Embryonic facial prominence (tissue), 1 donor: ENCODE measurements around the gene MMP26.
"Not testable (repeated sequence)": the region's sequence is repeated elsewhere in the genome, so short reads cannot be mapped to it uniquely, and the experiment has no call there.

Experiments
- DNase-seq: peaks from one replicate; pipeline ENCODE4 v3.0.0-alpha.2; 2016; ENCODE audit errors: extremely low spot score

The MMP26 gene

DNA sequence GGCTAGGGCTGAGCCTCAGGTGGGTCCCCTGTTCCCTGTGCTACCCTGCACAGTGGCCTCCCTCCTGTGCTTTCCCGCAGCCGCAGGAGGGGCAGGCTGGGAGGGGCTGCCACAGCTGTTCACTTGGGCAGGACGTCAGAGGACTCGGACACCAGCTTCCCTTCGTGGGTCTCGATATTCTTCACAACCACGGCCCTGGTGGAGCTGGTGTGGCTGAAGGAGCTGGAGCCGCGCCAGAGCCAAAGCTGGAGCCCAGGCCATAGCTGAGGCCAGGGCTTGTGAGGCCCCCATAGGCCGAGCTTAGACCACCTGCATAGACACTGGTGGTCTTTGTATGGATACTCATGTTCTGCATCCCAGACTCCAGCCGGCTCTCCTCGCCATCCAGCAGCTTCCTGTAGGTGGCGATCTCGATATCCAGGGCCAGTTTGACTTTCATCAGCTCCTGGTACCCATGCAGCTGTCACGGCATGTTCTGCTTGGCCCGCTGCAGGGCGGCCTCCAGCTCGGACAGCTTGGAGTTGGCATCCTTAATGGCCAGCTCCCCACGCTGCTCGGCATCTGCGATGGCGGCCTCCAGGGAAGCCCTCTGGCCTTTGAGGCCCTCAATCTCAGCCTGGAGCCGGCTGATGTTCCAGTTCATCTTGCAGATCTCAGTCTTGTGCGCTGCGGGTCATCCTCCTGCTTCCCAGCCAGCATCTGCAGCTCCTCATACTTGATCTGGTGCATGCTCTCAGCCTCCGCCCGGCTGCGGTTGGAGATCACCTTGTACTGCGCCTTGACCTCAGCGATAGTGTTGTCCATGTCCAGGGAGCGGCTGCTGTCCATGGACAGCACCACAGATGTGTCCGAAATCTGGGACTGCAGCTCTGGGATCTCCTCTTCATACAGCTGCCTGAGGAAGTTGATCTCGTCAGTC is 18.3 kb downstream of the MMP26 start:
- not testable (repeated sequence) for DNase-seq

DNA sequence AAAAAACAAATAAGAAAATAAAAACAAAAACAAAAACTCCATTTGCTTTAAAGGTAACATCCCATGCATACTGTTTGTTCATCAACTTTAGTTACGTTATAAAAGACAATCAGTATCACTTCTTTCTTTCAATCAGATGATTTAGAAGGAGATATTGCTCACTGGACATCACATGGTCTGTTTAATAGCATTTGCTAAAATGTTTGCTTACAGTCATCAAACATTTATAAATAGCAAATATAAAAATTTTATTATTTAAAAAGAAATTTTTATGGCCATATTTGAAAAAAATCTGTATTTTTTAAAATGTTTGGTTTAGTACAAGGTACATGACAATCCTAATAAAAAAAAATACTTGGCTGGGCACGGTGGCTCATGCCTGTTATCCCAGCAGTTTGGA is 22.6 kb downstream of the MMP26 start:
- no peak for DNase-seq

DNA sequence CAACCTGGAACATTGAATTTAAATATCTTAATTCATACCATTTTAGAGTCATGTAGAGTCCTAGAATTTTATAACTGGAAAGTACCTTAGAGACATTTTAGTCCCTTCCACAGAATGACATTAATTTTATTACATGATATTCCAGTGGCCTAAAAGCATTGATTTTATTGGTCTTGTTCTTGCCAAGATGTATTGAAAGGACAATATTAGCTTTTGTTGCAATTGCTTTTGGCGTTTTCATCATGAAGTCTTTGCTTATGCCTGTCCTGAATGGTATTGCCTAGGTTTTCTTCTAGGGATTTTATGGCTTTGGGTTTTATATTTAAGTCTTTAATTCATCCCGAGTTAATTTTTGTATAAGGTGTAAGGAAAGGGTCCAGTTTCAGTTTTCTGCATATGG is 36.2 kb downstream of the MMP26 start:
- no peak for DNase-seq

DNA sequence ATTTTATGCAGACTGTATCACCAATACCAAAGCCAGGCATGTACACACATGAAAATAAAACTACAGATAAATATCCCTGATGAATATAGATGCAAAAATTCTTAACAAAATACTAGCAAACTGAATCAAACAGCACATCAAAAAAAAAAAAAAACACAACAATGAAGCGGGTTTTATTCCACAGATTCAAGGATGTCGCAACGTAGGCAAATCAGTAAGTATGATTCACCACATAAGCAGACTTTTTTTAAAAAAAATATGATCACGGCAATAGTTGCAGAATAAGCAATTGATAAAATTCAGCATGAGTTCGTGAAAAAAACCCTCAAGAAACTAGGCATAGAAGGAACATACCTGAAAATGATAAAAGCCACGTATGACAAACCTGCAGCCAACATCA is 43.9 kb downstream of the MMP26 start:
- DNase-seq, result no peak

DNA sequence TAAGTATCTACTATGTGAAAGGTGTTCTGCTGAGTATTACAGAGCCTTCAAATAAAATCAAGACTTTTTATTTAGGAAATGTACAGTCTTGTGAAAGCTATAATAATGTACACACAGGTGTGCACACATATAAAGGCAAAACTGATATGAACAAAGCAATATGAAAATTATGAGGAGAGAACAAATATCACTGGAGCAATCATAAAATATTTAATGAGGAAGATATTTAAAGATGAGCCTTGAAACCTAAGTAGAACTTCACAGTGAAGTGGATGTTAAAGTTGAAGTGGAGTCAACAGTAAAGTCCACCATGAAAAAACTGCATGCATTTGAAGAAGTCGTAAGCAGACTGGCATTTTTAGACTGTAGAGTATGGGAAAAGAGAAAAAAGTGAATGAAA is 46.6 kb downstream of the MMP26 start:
- DNase-seq, result no peak
